Prostate gland (tissue), 2 donors: Measurements from ENCODE around the gene F7.

Source experiments
- CTCF ChIP-seq, 4 experiments: fragments of 200-600 bp in 2 of 4; fragments of 450-650 bp in 2 of 4; sonication (generic) in 2 of 4; IDR thresholded peaks; 1 replicate in 3 of 4; 2 replicates in 1 of 4; pipeline ENCODE4 v1.5.1; 2016 to 2019; ENCODE audit warnings: antibody characterized with exemption in 4 of 4, mild to moderate bottlenecking in 2 of 4, moderate library complexity in 2 of 4
- POLR2A ChIP-seq: fragments of 450-650 bp; IDR thresholded peaks from one replicate; pipeline ENCODE4 v1.6.1; 2016; ENCODE audit warnings: antibody characterized with exemption, mild to moderate bottlenecking
- POLR2AphosphoS5 ChIP-seq: sonication (generic); formaldehyde crosslinking; IDR thresholded peaks from one replicate; pipeline ENCODE4 v1.6.1; 2017; ENCODE audit warnings: antibody characterized with exemption

- TF ChIP-seq CTCF (IDR thresholded peaks at IDR 0.05) (no peak), POLR2A (no peak), POLR2AphosphoS5 (no peak)
Observed at GRCh38 chr13:113088691-113089020, 16.9 kb upstream of the F7 start.
